GM18505 (cell line): ENCODE results near the gene PLA2G4F.

ENCODE experiments used
- ATAC-seq: cut with Tn5 transposase; IDR thresholded peaks from one replicate; pipeline ENCODE4 v1.9.1; 2021; ENCODE audit not compliant: unreplicated experiment
- POLR2A ChIP-seq: IDR thresholded peaks from 4 replicates; pipeline ENCODE4 v1.6.1; 2011; ENCODE audit warnings: borderline replicate concordance; ENCODE audit not compliant: insufficient read depth, insufficient read length; ENCODE audit errors: extremely low read depth

The PLA2G4F gene

GRCh38 chr15:42138968-42139386 is 17.5 kb downstream of the PLA2G4F start:
- no peak for TF ChIP-seq POLR2A
- ATAC-seq, result no peak

DNA sequence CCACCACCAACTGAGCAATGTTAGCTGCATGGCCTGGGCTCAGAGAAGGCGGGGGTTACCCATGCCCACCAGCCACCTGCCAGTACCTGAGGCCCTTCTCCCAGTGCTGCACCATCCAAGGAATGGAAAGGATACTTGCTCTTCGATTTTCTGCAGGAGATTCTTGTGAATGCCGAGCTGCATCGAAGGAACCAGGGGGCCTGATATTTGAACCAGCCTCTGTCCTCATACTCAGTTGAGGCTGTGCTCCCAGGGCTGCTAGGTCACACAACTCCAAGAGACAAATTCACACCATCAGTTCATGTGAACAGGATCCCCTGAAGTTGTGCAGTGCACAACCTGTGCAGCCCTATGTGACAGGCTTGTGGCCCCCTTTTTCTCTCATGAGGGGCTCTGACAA is 18.0 kb downstream of the PLA2G4F start:
- no peak for ATAC-seq
- no peak for TF ChIP-seq POLR2A

DNA sequence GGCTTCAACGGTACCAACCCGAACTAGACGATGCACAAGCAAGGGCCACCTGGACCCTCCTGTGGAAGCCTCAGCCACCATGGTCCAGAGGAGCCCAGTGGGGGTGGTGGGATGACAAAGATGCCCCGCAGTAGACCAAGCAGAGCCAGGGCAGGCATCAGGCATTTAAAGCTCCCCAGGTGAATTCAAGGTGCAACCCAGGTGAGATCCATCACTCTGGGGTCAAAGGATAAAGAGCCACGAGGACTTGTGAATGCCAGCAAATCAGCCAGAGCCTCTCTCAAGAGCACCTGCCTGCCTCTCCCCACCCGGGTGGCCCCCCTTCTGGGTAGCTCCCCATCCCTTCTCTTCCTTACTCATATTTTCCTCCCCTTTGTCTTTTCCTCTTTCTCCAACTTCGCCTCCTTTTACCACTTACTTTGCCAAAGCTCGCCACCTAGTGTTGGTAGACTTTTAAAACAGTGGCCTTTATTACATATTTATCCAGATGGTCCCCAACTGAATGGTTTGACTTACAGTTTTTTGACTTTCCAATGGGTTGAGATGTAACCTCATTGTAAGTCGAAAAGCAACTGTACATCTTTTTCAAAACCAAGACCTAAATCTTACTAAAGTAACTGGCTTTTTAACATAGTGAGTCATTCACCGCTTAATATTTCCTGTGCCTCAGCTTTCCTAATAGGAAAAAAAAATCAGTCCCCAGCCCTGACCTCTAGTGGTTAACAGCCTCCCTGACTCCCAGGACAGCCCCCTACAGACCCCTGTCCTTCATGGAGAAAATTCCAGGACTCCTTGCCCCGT is 18.8 kb downstream of the PLA2G4F start:
- TF ChIP-seq POLR2A, result no peak
- ATAC-seq, result no peak

DNA sequence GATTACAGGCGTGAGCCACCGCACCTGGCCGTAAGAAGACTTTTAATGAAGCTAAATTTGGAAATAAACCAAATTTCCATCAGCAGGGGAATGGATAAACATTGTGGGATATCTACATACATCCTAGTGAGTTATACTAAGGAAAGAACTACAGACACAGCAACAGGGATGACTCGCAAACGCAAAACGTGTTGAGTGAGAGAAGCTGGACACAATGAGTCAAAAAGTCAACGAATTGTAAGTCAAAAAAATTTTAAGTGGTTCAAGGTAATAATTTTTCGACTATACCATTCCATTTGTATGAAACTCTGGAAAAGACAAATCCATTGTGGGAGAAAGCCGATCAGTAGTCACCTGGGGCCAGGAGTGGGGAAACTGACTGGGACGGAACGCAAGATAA is 19.9 kb downstream of the PLA2G4F start:
- ATAC-seq, result no peak
- TF ChIP-seq POLR2A, result no peak

GRCh38 chr15:42135351-42135750 is 21.1 kb downstream of the PLA2G4F start:
- TF ChIP-seq POLR2A, result no peak
- no peak for ATAC-seq

DNA sequence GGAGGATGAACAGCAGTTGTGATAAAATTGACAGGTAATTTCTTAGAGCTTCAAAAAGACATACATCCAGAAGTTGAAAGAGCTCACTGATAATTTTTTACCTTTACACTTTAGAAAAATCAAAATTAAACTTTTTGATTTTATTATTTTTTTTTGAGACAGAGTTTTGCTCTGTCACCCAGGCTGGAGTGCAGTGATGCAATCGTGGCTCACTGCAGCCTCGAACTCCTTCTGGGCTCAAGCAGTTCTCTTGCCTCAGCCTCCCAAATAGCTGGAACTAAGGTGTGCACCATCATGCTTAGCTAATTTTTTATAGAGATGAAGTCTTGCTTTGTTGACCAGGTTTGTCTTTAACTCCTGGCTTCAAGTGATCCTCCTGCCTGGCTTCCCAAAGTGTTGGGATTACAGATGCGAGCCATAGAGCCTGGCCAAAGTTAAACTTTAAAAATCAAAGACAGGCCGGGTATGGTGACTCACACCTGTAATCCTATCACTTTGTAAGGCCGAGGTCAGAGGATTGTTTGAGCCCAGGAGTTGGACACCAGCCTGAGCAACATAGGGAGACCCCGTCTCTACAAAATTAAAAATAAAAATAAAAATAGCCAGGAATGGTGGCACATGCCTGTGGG is 21.7 kb downstream of the PLA2G4F start:
- no peak for TF ChIP-seq POLR2A
- ATAC-seq, result no peak

- no peak for TF ChIP-seq POLR2A
- no peak for ATAC-seq
These were observed 22.4 kb downstream of the PLA2G4F start for GRCh38 chr15:42133886-42134502.

DNA sequence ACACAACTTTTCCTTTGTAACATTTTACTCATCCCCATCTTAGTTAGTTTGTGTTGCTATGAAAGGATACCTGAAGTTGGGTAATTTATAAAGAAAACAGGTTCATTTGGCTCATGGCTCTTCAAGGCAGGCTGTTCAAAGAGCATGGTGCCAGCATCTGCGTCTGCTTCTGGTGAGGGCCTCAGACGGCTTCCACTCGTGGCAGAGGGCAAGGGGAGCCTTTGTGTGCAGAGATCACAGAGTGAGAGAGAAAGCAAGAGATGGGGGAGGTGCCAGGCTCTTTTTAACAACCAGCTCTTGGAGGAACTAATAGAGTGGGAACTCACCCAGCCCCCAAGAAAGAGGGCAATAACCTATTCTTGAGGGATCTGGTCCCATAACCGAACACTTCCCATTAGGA is 23.1 kb downstream of the PLA2G4F start:
- no peak for TF ChIP-seq POLR2A
- ATAC-seq, result no peak

- TF ChIP-seq POLR2A, result no peak
- no peak for ATAC-seq
These were observed 24.3 kb downstream of the PLA2G4F start for GRCh38 chr15:42131826-42132806.

DNA sequence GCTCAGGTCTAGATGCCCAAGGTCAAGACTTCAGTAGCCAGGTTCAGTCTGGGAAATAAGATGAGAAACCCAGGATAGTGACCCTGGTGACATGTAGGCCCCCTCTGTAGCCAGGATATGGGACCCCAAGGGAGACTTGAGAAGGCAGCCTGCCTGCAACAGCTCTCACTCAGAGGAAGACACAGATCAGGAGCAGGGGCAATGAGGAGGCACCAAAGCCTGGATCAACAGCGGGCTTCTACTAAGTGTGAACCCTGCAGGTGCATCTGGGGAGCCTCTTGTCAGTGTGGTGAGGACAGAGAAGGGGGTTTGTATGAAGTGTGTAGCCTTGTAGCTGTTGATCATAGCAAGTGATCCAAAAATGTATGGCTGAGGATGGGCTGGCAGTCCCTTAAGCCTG is 25.4 kb downstream of the PLA2G4F start:
- ATAC-seq, result no peak

DNA sequence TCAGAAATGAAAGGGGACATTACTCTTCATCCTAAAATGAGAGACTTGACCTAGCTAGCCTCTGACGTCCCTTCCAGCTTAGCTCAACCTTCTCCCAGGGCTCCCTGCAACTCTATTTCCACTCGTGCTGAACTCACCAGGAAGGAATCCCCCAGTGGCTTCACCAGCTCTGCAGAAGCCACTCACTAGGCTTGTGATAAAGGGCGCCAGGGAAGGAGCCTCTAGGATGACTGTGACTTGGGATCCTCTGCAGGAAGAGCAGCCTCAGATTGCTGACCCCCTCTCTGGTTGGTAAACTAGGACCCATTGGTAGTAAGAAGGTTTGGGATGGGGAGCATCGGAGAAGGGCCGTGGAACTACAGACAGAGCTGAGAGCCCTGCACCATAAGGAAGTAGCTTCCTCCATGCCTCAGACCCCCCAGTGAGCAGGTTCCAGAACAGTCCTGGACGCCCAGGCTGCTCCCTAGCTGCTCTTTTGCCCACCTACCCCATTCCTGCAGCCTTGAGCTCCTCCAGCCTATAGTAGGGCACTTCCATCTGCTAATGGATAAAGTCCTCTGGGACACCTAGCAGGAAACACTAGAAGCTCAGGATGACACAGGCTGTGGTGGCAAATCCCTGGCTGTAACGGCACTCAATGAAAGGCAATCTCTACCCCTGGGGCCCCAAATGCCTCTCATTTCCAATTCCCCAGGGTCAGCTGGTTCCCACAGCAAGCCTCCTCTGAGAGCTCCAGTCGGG is 26.0 kb downstream of the PLA2G4F start:
- no peak for ATAC-seq
- TF ChIP-seq POLR2A, result no peak

More for the DNA sequence above, 25.4 kb downstream of the PLA2G4F start:
- no peak for TF ChIP-seq POLR2A

DNA sequence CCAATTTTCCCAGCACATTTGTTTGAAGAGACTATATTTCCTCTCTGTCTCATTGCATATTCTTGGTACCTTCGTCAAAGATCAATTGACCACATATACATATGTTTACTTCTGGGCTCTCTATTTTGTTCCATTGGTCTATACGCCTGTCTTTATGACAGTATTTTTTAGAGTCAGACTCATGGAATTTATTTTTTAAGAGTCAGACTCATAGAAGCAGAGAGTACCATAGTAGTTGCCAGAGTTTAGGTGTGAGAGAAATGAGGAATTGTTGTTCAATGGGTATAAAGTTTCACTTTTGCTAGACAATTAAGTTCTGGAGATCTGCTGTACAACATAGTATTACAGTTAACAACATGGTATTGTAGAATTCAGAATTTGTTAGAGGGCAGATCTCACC is 27.1 kb downstream of the PLA2G4F start:
- no peak for ATAC-seq
- TF ChIP-seq POLR2A, result no peak
